ENCODE measurements around the gene CFLAR.

GRCh38 chr2:201093573-201093972, 22.4 kb upstream of the CFLAR start:
- TF ChIP-seq CTCF (conservative IDR thresholded peaks at IDR 0.05) (no peak), EZH2 (IDR thresholded peaks at IDR 0.05; ENCODE audit: low read depth) (no peak)

All from PC-9 (cell line).